ENCODE results near the gene SPTBN1.

- TF ChIP-seq POLR2A (IDR thresholded peaks at IDR 0.05) (no peak), CTCF (IDR thresholded peaks at IDR 0.05) (no peak)
Measured at GRCh38 chr2:54525321-54525720, 69.2 kb downstream of the SPTBN1 start.

Data from uterus (tissue), 2 donors.